Lower lobe of right lung (tissue), 2 donors: ENCODE results near the gene MRPL14. TPM values are rescaled to one million over a fixed set of nuclear protein-coding genes. Genes with fewer than 3 reads are reported as not detected.
"Not testable (repeated sequence)": the region's sequence is repeated elsewhere in the genome, so short reads cannot be mapped to it uniquely, and the experiment has no call there.

Experiments used
- ATAC-seq, 2 donors: fragments of 200-7000 bp; cut with Tn5 transposase; one replicate each; pipeline ENCODE4 v1.9.1; 2020 to 2022; ENCODE audit warnings: mild to moderate bottlenecking in 2 of 2, moderate library complexity in 2 of 2
- DNase-seq: peaks from one replicate; pipeline ENCODE4 v3.0.0-alpha.2; 2020
- H3K27ac ChIP-seq: fragments of 200-600 bp; one replicate; pipeline ENCODE4 v1.8.0; 2022
- H3K27me3 ChIP-seq: fragments of 200-600 bp; one replicate; pipeline ENCODE4 v1.8.0; 2022; ENCODE audit warnings: low read depth
- H3K36me3 ChIP-seq: fragments of 200-600 bp; one replicate; pipeline ENCODE4 v1.8.0; 2022; ENCODE audit warnings: mild to moderate bottlenecking
- H3K4me1 ChIP-seq: fragments of 200-600 bp; one replicate; pipeline ENCODE4 v1.8.0; 2022
- H3K4me3 ChIP-seq: fragments of 200-600 bp; one replicate; pipeline ENCODE4 v1.8.0; 2022; ENCODE audit warnings: mild to moderate bottlenecking
- H3K9me3 ChIP-seq: fragments of 200-600 bp; one replicate; pipeline ENCODE4 v1.8.0; 2022
- CTCF ChIP-seq: fragments of 200-600 bp; IDR thresholded peaks from one replicate; pipeline ENCODE4 v1.8.0; 2022; ENCODE audit warnings: antibody characterized with exemption, mild to moderate bottlenecking
- intact Hi-C: fragments of 100-400 bp; cut with DNase I; formaldehyde crosslinking; loops from one replicate; pipeline ENCODE4 v1.11.0; 2022
- total RNA-seq: library from RNA; stranded (reverse); fragmentation: NEBNext Ultra II Directional; extraction: Animal tissue kit (Norgen Biotek cat#: 25700); gene quantifications from one replicate; pipeline ENCODE4 v1.2.1, GENCODE V29; 2021
- donor health status: DM: no; HTN: yes; CAD: no; lungs with severe emphysema.

The MRPL14 gene
- total RNA-seq, 1 donor from 2014 or later = 83.9 TPM

GRCh38 chr6:44091981-44092884 lies 35.0 kb downstream of the MRPL14 start:
- Histone ChIP-seq H3K4me1 (peaks cover 7% of the 10 kb centered on the region), H3K27me3 (no peaks in the 10 kb centered on the region), H3K9me3 (no peaks in the 10 kb centered on the region), H3K36me3 (peaks cover 9% of the 10 kb centered on the region), H3K27ac (no peak overlapping the region), H3K4me3 (no peak overlapping the region)
- intact Hi-C loops = no loop called here
- no peak for TF ChIP-seq CTCF
- DNase-seq (no peak), ATAC-seq (no peak)

- ATAC-seq, H3K27me3 ChIP-seq, H3K36me3 ChIP-seq, H3K27ac ChIP-seq, intact Hi-C loops, H3K4me3 ChIP-seq, H3K4me1 ChIP-seq, DNase-seq, H3K9me3 ChIP-seq: not testable (repeated sequence)
These were observed 35.9 kb downstream of the MRPL14 start for GRCh38 chr6:44091356-44091755.

- intact Hi-C loops = no loop called here
These were observed 36.8 kb downstream of the MRPL14 start for GRCh38 chr6:44090465-44090864.

GRCh38 chr6:44088827-44089590 lies 38.2 kb downstream of the MRPL14 start:
- intact Hi-C loops = no loop called here
- DNase-seq = no peak
- no peaks in the 10 kb centered on the region for H3K4me1 ChIP-seq

More at GRCh38 chr6:44090465-44090864, 36.8 kb downstream of the MRPL14 start:
- Histone ChIP-seq H3K9me3 (no peaks in the 10 kb centered on the region), H3K4me3 (no peak overlapping the region), H3K4me1 (no peaks in the 10 kb centered on the region), H3K27ac (no peak overlapping the region), H3K36me3 (peaks cover 9% of the 10 kb centered on the region), H3K27me3 (no peaks in the 10 kb centered on the region)
- DNase-seq = no peak
- ATAC-seq = no peak
- TF ChIP-seq CTCF = no peak

GRCh38 chr6:44087623-44088022 lies 39.6 kb downstream of the MRPL14 start:
- TF ChIP-seq CTCF = no peak
- peaks cover 9% of the 10 kb centered on the region for H3K36me3 ChIP-seq
- no peaks in the 10 kb centered on the region for H3K9me3 ChIP-seq
- H3K4me1 ChIP-seq = no peaks in the 10 kb centered on the region
- no peak overlapping the region for H3K4me3 ChIP-seq
- no peak for ATAC-seq
- H3K27ac ChIP-seq = no peak overlapping the region
- intact Hi-C loops = no loop called here
- DNase-seq = no peak
- H3K27me3 ChIP-seq = no peaks in the 10 kb centered on the region

More at GRCh38 chr6:44088827-44089590, 38.2 kb downstream of the MRPL14 start:
- no peak for ATAC-seq
- no peak for TF ChIP-seq CTCF
- H3K27ac ChIP-seq = no peak overlapping the region
- H3K36me3 ChIP-seq = peaks cover 9% of the 10 kb centered on the region
- no peaks in the 10 kb centered on the region for H3K27me3 ChIP-seq
- H3K4me3 ChIP-seq = no peak overlapping the region
- no peaks in the 10 kb centered on the region for H3K9me3 ChIP-seq
